IMR-90 (cell line): ENCODE results near the gene RCBTB1. TPM values are rescaled to one million over a fixed set of nuclear protein-coding genes. Genes with fewer than 3 reads are reported as not detected.

Experiments
- ATAC-seq: fragments of 200-7000 bp; cut with Tn5 transposase; 2 replicates; pipeline ENCODE4 v1.9.1; 2020; ENCODE audit warnings: low read depth, mild to moderate bottlenecking, moderate library complexity
- BruUV-seq: library from RNA; stranded (reverse); fragments of 400-500 nt; replicated peaks from 2 replicates; lab custom pipeline; 2021; lab: Mats Ljungman, UMichigan
- CTCF ChIA-PET: fragments of 300-600 bp; formaldehyde crosslinking; extraction: SDS; loops from one replicate; lab custom pipeline; 2021; ENCODE audit warnings: antibody characterized with exemption; lab: Yijun Ruan, JAX
- POLR2A ChIA-PET: fragments of 300-600 bp; sonication (Branson Sonifier 250); formaldehyde crosslinking; loops from one replicate; lab custom pipeline; 2022; ENCODE audit warnings: antibody characterized with exemption; ENCODE audit not compliant: unreplicated experiment; lab: Charles Lee
- DNase-seq: peaks from one replicate; pipeline ENCODE4 v3.0.0; 2013
- H2AFZ ChIP-seq: replicated peaks from 2 replicates; pipeline ENCODE3; 2013; ENCODE audit warnings: low read length, mild to moderate bottlenecking; ENCODE audit not compliant: poor library complexity
- H2AK5ac ChIP-seq: 2 replicates; pipeline ENCODE4 v1.6.1; 2013; ENCODE audit warnings: low read depth, low read length, inconsistent platforms
- H2AK9ac ChIP-seq: replicated peaks from 2 replicates; pipeline ENCODE3; 2013; ENCODE audit warnings: mild to moderate bottlenecking, low read depth, low read length, moderate library complexity; ENCODE audit not compliant: poor library complexity
- H2BK120ac ChIP-seq: 2 replicates; pipeline ENCODE4 v1.6.1; 2013; ENCODE audit warnings: low read depth, low read length, inconsistent platforms
- H2BK15ac ChIP-seq: 3 replicates; pipeline ENCODE4 v1.6.1; 2013; ENCODE audit warnings: low read depth, low read length, inconsistent platforms
- H2BK20ac ChIP-seq: 2 replicates; pipeline ENCODE4 v1.6.1; 2013; ENCODE audit warnings: low read depth, mild to moderate bottlenecking, inconsistent platforms, low read length, moderate library complexity
- H2BK5ac ChIP-seq: 2 replicates; pipeline ENCODE4 v1.6.1; 2013; ENCODE audit warnings: mild to moderate bottlenecking, low read depth, low read length, inconsistent platforms; ENCODE audit not compliant: poor library complexity, severe bottlenecking
- H3K14ac ChIP-seq: replicated peaks from 2 replicates; pipeline ENCODE4 v1.6.1; 2013; ENCODE audit warnings: low read depth, low read length, inconsistent platforms
- H3K18ac ChIP-seq: 2 replicates; pipeline ENCODE4 v1.6.1; 2013; ENCODE audit warnings: low read depth, low read length, control low read depth
- H3K23ac ChIP-seq: 2 replicates; pipeline ENCODE4 v1.6.1; 2013; ENCODE audit warnings: low read depth, low read length, inconsistent platforms
- H3K27ac ChIP-seq: 2 replicates; pipeline ENCODE4 v1.5.1; 2013; ENCODE audit warnings: mild to moderate bottlenecking, control low read depth, low read length; ENCODE audit not compliant: insufficient read depth
- H3K27me3 ChIP-seq: 2 replicates; pipeline ENCODE4 v1.6.1; 2013; ENCODE audit warnings: low read length; ENCODE audit not compliant: control insufficient read depth, insufficient read depth
- H3K36me3 ChIP-seq: 2 replicates; pipeline ENCODE4 v1.6.1; 2013; ENCODE audit warnings: low read length, mixed read lengths; ENCODE audit not compliant: control insufficient read depth, insufficient read depth
- H3K4ac ChIP-seq: 2 replicates; pipeline ENCODE4 v1.6.1; 2013; ENCODE audit warnings: low read depth, low read length, inconsistent platforms
- H3K4me1 ChIP-seq: 2 replicates; pipeline ENCODE4 v1.6.1; 2013; ENCODE audit warnings: low read length, mixed read lengths; ENCODE audit not compliant: control insufficient read depth, insufficient read depth
- H3K4me2 ChIP-seq: 2 replicates; pipeline ENCODE4 v1.6.1; 2013; ENCODE audit warnings: low read depth, mild to moderate bottlenecking, control low read depth, low read length, moderate library complexity
- H3K4me3 ChIP-seq: 2 replicates; pipeline ENCODE4 v1.5.1; 2013; ENCODE audit warnings: low read depth, mild to moderate bottlenecking, control low read depth, low read length, moderate library complexity; ENCODE audit not compliant: insufficient read depth
- H3K56ac ChIP-seq: 2 replicates; pipeline ENCODE4 v1.6.1; 2013; ENCODE audit warnings: low read length, inconsistent platforms; ENCODE audit not compliant: insufficient read depth; ENCODE audit errors: extremely low read depth
- H3K79me1 ChIP-seq, 2 experiments: 2 replicates each; pipeline ENCODE4 v1.6.1; 2013; ENCODE audit warnings: low read length in 2 of 2, inconsistent platforms in 1 of 2, low read depth in 1 of 2
- H3K9ac ChIP-seq: 2 replicates; pipeline ENCODE4 v1.6.1; 2013; ENCODE audit warnings: low read depth, low read length, control low read depth
- H3K9me1 ChIP-seq: 2 replicates; pipeline ENCODE4 v1.6.1; 2013; ENCODE audit warnings: low read length, inconsistent platforms; ENCODE audit not compliant: insufficient read depth
- H3K9me3 ChIP-seq: 2 replicates; pipeline ENCODE4 v1.6.1; 2013; ENCODE audit warnings: low read length; ENCODE audit not compliant: control insufficient read depth, insufficient read depth
- H4K20me1 ChIP-seq: 2 replicates; pipeline ENCODE4 v1.6.1; 2013; ENCODE audit warnings: low read length, inconsistent platforms; ENCODE audit not compliant: insufficient read depth
- H4K5ac ChIP-seq: 2 replicates; pipeline ENCODE4 v1.6.1; 2013; ENCODE audit warnings: mild to moderate bottlenecking, low read depth, low read length, control low read depth
- H4K8ac ChIP-seq, 2 experiments: 2 replicates each; pipeline ENCODE4 v1.6.1; 2013; ENCODE audit warnings: low read depth in 2 of 2, low read length in 2 of 2, control low read depth in 1 of 2, inconsistent platforms in 1 of 2
- H4K91ac ChIP-seq: 2 replicates; pipeline ENCODE4 v1.6.1; 2013; ENCODE audit warnings: low read depth, low read length, inconsistent platforms; ENCODE audit not compliant: insufficient read depth
- MAFK ChIP-seq: IDR thresholded peaks from 2 replicates; pipeline ENCODE4 v1.6.1; 2012; ENCODE audit warnings: low read depth, low read length, improper control_type of control experiment
- MAZ ChIP-seq: IDR thresholded peaks from 2 replicates; pipeline ENCODE4 v1.6.1; 2012; ENCODE audit warnings: low read depth, mild to moderate bottlenecking, low read length, improper control_type of control experiment, moderate library complexity, borderline replicate concordance
- dilution Hi-C: fragments of 300-500 bp; cut with HindIII; formaldehyde crosslinking; loops from one replicate; pipeline ENCODE4 v1.14.3; 2018; ENCODE audit warnings: low sequenced_read_pairs; ENCODE audit not compliant: unreplicated experiment
- in situ Hi-C: fragments of 300-500 bp; cut with MboI; formaldehyde crosslinking; loops from 3 replicates; pipeline ENCODE4 v1.14.3; 2019; ENCODE audit warnings: low sequenced_read_pairs, inconsistent platforms, mixed read lengths
- intact Hi-C: fragments of 100-400 bp; cut with micrococcal nuclease; formaldehyde crosslinking; loops from 2 replicates; pipeline ENCODE4 v1.10.0; 2022
- polyA plus RNA-seq, 3 experiments: library from polyadenylated mRNA; depleted of rRNA; stranded (reverse); fragments of >200 nt; gene quantifications; 2 replicates each; pipeline ENCODE4 v1.2.3, GENCODE V29; 2012; ENCODE audit warnings: low replicate concordance in 1 of 3
- total RNA-seq: library from RNA; depleted of rRNA; stranded (reverse); fragments of >200 nt; gene quantifications from 2 replicates; pipeline ENCODE4 v1.2.3, GENCODE V29; 2012

Gene RCBTB1
- total and polyA plus RNA-seq, 2 of the 4 experiments (the other 2 are of a cell fraction), result 11.3 to 11.6 TPM

GRCh38 chr13:49533011-49533410 lies 52.3 kb downstream of the RCBTB1 start:
- Histone ChIP-seq H3K9me3 (no peaks in the 10 kb centered on the region), H3K4ac (no peak overlapping the region), H2BK5ac (no peak overlapping the region), H4K91ac (no peak overlapping the region), H3K4me2 (no peak overlapping the region), H3K27ac (no peak overlapping the region), H3K9ac (no peak overlapping the region), H3K18ac (no peak overlapping the region), H3K79me1 (peaks cover 0 to 3% of the 10 kb centered on the region in 2 experiments; a peak in 1 of 4 replicates), H2BK15ac (no peak overlapping the region), H3K4me1 (no peaks in the 10 kb centered on the region), H4K8ac (no peak overlapping the region), H3K36me3 (peaks cover 10% of the 10 kb centered on the region), H4K5ac (no peak overlapping the region), H2AK9ac (no peak overlapping the region), H2BK20ac (no peak overlapping the region), H3K9me1 (peaks cover 3% of the 10 kb centered on the region; the same call in 1 of the 2 replicates), H3K56ac (no peak overlapping the region), H3K23ac (no peak overlapping the region), H3K4me3 (no peak overlapping the region), H3K14ac (no peak overlapping the region), H2BK120ac (no peak overlapping the region), H4K20me1 (no peaks in the 10 kb centered on the region), H3K27me3 (no peaks in the 10 kb centered on the region), H2AFZ (no peak overlapping the region), H2AK5ac (no peak overlapping the region)
- ChIA-PET POLR2A (no interaction called here), CTCF (no interaction called here)
- in situ Hi-C loops, result no loop called here
- intact Hi-C loops, result no loop called here
- dilution Hi-C loops, result no loop called here
- ATAC-seq, result no peak
- peak; percentile 52; the same call in 1 of the 2 replicates for TF ChIP-seq MAFK
- TF ChIP-seq MAZ, result no peak
- BruUV-seq, result TSS peak; percentile 83
- no peak for DNase-seq
